WTC11 (cell line): ENCODE data around the gene MAN1B1.

Experiments used
- ATF3 ChIP-seq: sonication (generic); formaldehyde crosslinking; conservative IDR thresholded peaks from 2 replicates; pipeline ENCODE4 v1.8.1; 2022; ENCODE audit warnings: mild to moderate bottlenecking, missing genetic modification reagents
- CREB1 ChIP-seq: sonication (generic); formaldehyde crosslinking; IDR thresholded peaks from 2 replicates; pipeline ENCODE4 v1.8.0; 2023; ENCODE audit warnings: mild to moderate bottlenecking, missing genetic modification reagents
- CTCF ChIP-seq: fragments of 200-600 bp; IDR thresholded peaks from 2 replicates; pipeline ENCODE4 v1.8.0; 2022; ENCODE audit warnings: antibody characterized with exemption
- FOXJ3 ChIP-seq: sonication (generic); formaldehyde crosslinking; IDR thresholded peaks from 2 replicates; pipeline ENCODE4 v1.9.0; 2021; ENCODE audit warnings: missing genetic modification reagents, mild to moderate bottlenecking, borderline replicate concordance

- TF ChIP-seq CTCF (no peak), ATF3 (CRISPR knock-in tag) (no peak), CREB1 (no peak), FOXJ3 (no peak)
These were observed 8.8 kb upstream of the MAN1B1 start for GRCh38 chr9:137077758-137078693.
